ENCODE measurements around the gene AGFG1. TPM values are rescaled to one million over a fixed set of nuclear protein-coding genes. Genes with fewer than 3 reads are reported as not detected.
A peak's percentile ranks its signal among the peaks of the same experiment; 100 is the strongest.

AGFG1 gene
- 10 to 100 TPM; 52.6 to 85.0 (median 70.4) TPM for polyA plus RNA-seq (ENCODE audit: insufficient read length in 4 of 4)

- peak; percentile 46 to 68 (median 56) for DNase-seq (ENCODE audit: low read depth in 4 of 4, low spot score in 3 of 4)
Observed at GRCh38 chr2:227471924-227472264, at the start of gene AGFG1. Gene AGFG1, plus strand, starts transcription at chr2:227472156. Its CDS starts 266 bp downstream, at chr2:227472422.

DNA sequence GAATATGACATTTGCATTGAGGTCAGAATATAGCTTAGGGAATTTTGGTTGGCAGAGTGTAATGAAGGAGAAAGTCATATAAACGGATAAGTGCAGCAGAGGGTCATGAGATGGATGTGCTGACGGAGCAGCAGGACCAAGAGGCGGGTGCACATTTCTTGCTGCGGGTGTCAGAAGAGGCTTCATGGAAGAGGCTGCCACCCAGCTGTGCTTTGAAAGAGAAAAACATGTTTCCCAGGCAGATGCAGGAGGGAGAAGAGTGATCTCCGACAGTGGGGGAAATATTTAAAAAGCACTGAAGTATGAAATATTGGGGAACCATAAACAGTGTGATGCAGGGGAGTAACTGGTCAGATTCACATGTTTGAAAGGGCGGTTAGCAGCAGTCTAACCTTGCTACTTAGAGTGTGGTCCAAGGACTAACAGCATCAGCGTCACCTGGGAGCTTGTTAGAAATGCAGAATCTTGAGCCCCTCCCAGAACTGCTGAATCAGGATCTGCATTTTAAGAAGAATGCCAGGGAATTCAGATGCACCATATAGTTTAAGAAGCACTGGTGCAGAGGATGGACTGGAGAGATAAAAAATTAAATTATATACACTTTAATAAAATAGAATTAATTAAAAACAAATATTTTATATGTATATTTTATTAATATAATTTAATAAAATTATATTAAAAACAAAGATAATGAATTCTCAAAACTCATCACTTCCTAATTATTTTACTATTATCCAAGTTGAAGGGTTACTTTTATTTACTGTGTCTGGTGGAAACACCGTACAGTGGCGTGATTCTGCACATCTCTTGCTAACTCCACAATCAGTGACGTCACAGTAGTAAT lies 48.1 kb upstream of the AGFG1 start:
- no peak for DNase-seq (ENCODE audit: low read depth in 4 of 4, low spot score in 3 of 4)

- no peak for DNase-seq (ENCODE audit: low read depth in 4 of 4, low spot score in 3 of 4)
Observed at GRCh38 chr2:227428731-227429285, 43.1 kb upstream of the AGFG1 start.

DNA sequence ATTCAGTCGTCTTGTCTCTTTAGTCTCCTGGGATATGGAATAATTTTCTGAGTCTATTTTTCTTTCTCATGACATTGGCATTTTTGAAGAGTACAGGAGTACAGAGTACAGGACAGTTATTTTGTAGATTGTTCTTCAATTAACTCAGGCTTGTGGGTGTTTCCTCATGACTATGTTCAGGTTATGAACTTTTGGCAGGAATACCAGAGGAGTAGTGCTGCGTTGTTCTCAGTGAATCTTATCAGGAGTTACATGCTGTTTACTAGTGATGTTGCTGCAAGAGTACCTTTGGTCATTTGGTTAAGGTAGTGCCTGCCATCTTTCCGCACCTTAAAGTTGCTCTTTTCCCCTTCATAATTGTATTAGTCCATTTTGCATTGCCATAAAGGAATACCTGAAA lies 41.3 kb upstream of the AGFG1 start:
- no peak for DNase-seq (ENCODE audit: low read depth in 4 of 4, low spot score in 3 of 4)

- no peak for DNase-seq (ENCODE audit: low read depth in 4 of 4, low spot score in 3 of 4)
Observed at GRCh38 chr2:227433171-227433570, 38.8 kb upstream of the AGFG1 start.

DNA sequence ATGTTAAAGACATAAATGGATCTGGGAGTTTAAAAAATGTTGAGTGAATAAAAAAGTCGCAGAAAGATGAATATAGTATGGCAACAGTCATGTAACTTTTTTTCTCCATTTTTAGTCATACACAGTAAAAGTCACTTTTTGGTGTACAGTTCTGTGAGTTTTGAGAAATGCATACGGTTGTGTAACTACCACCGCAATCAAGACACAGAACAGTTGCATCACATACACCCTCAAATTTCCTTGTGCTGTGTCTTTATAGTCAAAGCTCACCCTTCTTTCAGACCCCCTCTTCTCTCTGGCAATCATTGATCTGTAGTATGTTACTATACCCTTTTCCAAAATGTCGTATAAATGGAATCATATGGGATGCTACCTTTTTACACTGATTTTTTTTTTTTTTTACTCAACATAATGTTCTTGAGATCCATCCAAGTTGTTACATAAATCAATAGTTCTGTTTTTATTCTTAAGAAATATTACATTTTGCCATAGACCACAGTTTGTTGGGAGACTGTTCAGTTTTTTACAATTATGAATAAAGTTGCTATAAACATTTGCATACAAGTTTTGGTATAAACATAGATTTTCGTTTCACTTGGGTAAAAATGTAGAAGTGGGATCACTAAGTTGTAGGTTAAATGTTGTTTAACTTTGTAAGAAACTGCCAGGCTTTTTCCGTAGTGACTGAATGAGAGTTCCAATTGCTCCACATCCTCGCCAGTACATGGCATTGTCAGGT lies 35.4 kb upstream of the AGFG1 start:
- no peak for DNase-seq (ENCODE audit: low read depth in 4 of 4, low spot score in 3 of 4)

DNA sequence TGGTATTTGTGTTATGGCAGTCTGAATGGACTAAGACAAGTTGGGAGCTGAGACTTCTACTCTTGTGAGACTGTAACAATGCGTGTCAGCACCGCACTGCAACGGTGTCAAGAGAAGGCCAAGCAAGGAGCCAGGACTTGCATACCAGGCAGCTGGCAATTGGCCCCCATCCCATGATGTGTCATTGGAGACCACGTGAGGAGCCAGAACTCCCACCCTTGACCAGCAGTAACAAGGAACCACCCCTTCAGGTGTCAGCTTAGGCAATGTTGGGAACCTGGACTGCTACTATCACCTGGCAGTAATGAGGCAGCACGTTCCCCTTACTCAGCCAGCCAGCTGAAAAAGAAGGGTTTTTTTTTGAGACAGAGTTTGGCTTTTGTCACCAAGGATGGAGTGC lies 32.7 kb upstream of the AGFG1 start:
- DNase-seq (ENCODE audit: low read depth in 4 of 4, low spot score in 3 of 4): no peak

- no peak for DNase-seq (ENCODE audit: low read depth in 4 of 4, low spot score in 3 of 4)
Observed at GRCh38 chr2:227442639-227443038, 29.3 kb upstream of the AGFG1 start.

DNA sequence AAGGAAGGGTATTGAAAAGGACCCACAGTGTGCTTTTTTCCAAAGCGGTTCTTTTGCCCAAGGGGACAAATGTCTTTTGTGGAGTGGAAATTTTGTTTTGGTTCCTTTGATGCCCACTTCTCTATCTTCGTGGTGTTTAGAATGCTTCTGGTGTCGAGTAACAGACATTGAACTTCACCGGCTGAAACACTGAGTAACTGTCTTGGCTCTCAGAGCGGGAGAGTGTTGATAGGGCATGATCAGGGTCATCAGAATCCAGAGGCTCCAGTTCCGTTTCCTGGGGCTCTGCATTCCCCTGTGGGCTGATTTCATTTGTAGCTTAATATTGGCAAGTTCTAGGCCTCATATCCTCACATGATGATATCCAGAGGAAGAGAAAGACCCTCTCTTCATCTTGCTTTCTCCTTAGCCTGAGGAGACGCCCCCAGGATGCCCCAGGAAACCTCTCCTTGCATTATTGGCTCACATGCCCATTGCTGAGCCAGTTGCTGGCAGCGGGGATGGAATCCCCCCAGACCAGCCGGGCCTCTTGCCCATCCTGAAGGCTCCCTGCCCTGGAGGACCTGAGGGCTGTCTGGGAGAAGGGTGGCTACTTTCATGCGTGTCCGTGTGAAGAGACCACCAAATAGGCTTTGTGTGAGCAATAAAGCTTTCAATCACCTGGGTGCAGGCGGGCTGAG lies 27.9 kb upstream of the AGFG1 start:
- no peak for DNase-seq (ENCODE audit: low read depth in 4 of 4, low spot score in 3 of 4)

DNA sequence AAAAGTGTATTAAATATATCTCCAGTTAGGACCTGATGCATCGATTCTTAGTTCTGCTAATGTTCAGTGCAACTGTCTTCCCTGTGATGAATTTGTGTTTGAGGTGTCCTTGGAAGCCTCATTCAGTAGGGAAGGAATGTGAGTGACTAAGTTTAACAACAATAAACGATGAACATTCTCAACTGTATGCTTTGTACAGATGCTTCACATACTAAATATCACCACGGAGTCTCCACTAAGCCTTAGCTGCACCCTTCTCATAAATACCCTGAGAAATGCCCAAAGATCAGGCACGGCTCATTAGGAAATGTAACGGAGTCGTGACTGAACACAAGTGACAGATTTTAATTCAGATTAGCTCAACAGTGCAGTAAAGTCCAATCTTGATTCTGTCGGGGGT lies 24.4 kb upstream of the AGFG1 start:
- no peak for DNase-seq (ENCODE audit: low read depth in 4 of 4, low spot score in 3 of 4)

- DNase-seq (ENCODE audit: low read depth in 4 of 4, low spot score in 3 of 4): no peak
Observed at GRCh38 chr2:227450311-227450841, 21.6 kb upstream of the AGFG1 start.

- DNase-seq (ENCODE audit: low read depth in 4 of 4, low spot score in 3 of 4): no peak
Observed at GRCh38 chr2:227450926-227451654, 20.9 kb upstream of the AGFG1 start.

- DNase-seq (ENCODE audit: low read depth in 4 of 4, low spot score in 3 of 4): no peak
Observed at GRCh38 chr2:227451655-227451992, 20.3 kb upstream of the AGFG1 start.

- no peak for DNase-seq (ENCODE audit: low read depth in 4 of 4, low spot score in 3 of 4)
Observed at GRCh38 chr2:227453810-227454209, 18.1 kb upstream of the AGFG1 start.

DNA sequence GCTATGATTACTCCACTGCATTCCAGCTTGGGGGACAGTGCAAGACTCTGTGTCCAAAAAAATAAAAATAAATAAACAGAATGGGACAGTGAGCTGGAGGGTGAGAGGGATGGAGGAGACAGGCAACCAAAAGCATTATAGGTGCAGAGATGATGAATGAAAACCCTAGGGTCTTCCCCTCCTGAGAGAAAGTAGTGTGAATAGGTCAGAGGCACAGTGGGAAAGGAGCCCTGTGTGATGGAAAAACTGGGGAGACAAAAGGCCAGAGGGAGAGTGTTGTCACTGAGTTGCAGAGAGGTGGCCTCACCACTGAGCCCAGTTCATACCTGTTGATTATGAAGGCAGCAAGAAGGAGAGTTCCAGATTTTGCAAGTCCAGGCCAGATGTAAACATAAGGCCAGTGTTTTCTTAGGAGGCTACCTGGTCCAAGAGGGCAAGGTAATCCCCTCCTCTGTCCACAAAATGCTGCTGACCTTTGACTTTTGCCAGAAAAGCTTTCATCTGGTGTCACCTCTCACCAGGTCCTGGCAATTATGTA lies 17.6 kb upstream of the AGFG1 start:
- no peak for DNase-seq (ENCODE audit: low read depth in 4 of 4, low spot score in 3 of 4)

DNA sequence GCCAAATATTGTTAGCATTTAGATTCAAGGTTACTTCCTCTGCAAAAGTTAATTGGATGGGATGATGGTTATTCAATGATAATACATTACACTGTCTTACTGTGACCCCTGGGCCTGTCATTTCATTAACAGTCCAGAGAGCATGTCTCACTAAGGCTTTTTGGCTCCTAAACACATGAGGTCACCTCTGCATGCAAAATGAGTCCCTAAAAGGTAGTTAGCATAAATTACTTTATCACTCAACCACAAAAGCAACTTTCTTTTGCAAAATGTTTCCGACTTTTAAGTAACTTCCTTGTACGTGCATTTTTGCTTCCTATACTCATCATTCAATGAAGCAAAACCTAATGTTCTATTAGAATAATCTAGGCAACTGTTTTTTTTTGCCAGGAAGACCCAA lies 16.8 kb upstream of the AGFG1 start:
- no peak for DNase-seq (ENCODE audit: low read depth in 4 of 4, low spot score in 3 of 4)

DNA sequence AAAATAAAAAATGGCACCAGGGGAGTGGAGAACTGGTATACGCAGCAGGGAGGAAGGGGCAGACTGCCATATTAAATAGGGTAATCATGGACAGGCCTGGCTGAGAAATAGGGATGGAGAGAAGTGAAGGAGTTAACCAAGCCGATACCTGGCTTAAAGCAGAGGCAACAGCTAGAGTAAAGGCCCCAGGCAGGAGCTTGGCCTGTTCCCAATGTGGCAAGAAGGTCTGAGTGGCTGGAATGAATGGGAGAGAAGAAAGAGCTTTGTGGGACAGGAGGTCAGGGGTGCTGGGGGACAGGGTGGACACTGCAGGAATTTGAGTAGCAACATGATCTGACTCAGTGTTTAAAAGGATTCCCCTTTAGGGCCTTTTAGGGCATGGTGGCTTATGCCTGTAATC lies 15.9 kb upstream of the AGFG1 start:
- no peak for DNase-seq (ENCODE audit: low read depth in 4 of 4, low spot score in 3 of 4)

GRCh38 chr2:227456772-227457171 lies 15.2 kb upstream of the AGFG1 start:
- no peak for DNase-seq (ENCODE audit: low read depth in 4 of 4, low spot score in 3 of 4)

DNA sequence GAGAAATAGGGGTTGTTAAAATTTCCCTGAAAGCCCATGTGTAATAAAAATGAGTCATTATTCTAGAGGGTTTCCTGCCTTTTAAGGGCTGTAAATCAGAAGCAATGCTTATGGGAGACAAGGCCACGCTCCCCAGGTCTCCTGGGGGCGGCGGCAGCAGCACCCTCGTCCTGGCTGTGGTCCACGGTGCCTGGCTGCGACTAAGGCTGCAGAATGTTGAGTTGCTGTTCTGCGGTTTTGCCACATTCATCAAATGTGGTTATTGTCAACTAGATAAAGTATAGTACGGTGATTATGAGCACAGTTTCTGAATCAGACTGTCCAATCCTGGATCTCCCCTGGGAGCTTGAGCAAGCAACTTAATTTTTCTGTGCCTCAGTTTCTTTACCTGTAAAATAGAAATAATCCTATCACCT lies 11.9 kb upstream of the AGFG1 start:
- no peak for DNase-seq (ENCODE audit: low read depth in 4 of 4, low spot score in 3 of 4)

DNA sequence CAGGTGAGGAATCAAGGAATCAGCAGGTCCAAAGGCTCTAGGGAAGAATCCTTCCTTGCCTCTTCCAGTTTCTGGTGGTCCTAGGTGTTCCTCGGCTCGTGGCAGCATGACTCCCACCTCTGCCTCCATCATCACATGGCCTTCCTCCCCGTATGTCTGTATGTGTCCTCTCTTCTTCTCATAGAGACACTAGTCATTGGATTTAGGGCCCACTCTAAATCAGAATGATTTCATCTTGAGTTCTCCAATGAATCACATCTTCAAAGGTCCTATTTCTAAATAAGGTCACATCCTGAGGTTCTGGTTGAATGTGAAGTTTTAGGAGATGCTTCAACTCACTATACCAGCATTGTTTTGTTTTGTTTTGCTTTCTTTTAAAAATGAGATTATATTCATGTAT lies 11.1 kb upstream of the AGFG1 start:
- no peak for DNase-seq (ENCODE audit: low read depth in 4 of 4, low spot score in 3 of 4)

All from left renal pelvis (tissue), 4 donors.